Measurements from ENCODE around the gene PABPC1L. TPM values are rescaled to one million over a fixed set of nuclear protein-coding genes. Genes with fewer than 3 reads are reported as not detected.

PABPC1L gene
- total and polyA plus RNA-seq, 8 donors: 18.7 to 156 (median 28.1) TPM

DNA sequence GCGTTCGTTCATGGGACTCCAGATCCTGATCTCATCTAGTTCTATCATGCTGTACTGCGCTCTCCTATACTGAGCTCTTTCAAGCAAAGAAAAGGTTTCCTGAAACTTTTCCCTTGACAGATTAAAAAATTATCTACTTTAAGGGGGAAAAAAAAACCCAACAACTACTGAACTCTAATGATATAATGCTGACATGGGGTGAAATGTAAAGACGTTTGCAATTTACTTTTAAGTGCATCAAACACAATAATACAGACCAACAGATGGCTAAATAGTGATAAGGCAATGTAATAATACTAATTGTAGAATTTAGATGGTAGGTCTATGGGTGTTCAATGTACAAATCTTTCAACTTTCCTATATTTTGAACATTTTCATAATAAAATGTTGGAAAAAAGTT is 34.0 kb downstream of the PABPC1L start:
- H3K36me3 ChIP-seq: peaks cover 0 to 56% (median 9%) of the 10 kb centered on the region in 3 donors
- TF ChIP-seq, protein P1, sequence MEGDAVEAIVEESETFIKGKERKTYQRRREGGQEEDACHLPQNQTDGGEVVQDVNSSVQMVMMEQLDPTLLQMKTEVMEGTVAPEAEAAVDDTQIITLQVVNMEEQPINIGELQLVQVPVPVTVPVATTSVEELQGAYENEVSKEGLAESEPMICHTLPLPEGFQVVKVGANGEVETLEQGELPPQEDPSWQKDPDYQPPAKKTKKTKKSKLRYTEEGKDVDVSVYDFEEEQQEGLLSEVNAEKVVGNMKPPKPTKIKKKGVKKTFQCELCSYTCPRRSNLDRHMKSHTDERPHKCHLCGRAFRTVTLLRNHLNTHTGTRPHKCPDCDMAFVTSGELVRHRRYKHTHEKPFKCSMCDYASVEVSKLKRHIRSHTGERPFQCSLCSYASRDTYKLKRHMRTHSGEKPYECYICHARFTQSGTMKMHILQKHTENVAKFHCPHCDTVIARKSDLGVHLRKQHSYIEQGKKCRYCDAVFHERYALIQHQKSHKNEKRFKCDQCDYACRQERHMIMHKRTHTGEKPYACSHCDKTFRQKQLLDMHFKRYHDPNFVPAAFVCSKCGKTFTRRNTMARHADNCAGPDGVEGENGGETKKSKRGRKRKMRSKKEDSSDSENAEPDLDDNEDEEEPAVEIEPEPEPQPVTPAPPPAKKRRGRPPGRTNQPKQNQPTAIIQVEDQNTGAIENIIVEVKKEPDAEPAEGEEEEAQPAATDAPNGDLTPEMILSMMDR (IDR thresholded peaks at IDR 0.05): no peak
- 82 to 84% methylated on average over 4 of the region's 4 CpGs for whole genome bisulfite sequencing, 2 donors
- no peak overlapping the region for H3K4me3 ChIP-seq
- no peaks in the 10 kb centered on the region for H3K27me3 ChIP-seq
- no peaks in the 10 kb centered on the region for H3K9me3 ChIP-seq
- FAIRE-seq (no peak), ATAC-seq (no peak), DNase-seq (no peak)
- no peak overlapping the region for H3K27ac ChIP-seq
- H3K4me1 ChIP-seq: no peaks in the 10 kb centered on the region
- intact Hi-C loops (cut with DNase I): no loop called here

DNA sequence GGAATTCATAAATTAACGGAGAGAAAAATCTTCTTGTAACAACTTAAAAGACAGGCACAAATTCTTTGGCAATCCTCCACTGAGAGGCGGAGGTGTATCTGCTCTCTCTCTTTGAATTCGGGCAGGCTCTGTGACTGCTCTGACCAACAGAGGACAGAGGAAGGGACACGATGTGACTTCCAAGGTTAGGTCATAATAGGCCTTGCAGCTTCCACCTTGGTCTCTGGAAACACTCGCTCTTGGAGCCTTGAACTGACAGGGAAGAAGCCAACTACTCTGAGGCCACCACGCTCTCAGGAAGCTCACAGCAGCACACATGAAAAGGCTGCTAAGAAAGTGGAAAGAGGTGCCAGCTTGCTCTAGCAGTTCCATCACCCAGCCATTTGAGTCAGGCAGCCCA is 35.4 kb downstream of the PABPC1L start:
- H3K9me3 ChIP-seq: no peaks in the 10 kb centered on the region
- FAIRE-seq (no peak), DNase-seq (no peak), ATAC-seq (no peak)
- H3K27me3 ChIP-seq: no peaks in the 10 kb centered on the region
- H3K36me3 ChIP-seq: peaks cover 0 to 62% (median 9%) of the 10 kb centered on the region in 3 donors
- H3K4me1 ChIP-seq: no peaks in the 10 kb centered on the region
- no peak overlapping the region for H3K27ac ChIP-seq
- 83 to 84% methylated on average over 6 of the region's 6 CpGs for WGBS, 2 donors
- intact Hi-C loops (cut with DNase I): no loop called here
- no peak overlapping the region for H3K4me3 ChIP-seq
- TF ChIP-seq, protein P1 (IDR thresholded peaks at IDR 0.05): no peak

DNA sequence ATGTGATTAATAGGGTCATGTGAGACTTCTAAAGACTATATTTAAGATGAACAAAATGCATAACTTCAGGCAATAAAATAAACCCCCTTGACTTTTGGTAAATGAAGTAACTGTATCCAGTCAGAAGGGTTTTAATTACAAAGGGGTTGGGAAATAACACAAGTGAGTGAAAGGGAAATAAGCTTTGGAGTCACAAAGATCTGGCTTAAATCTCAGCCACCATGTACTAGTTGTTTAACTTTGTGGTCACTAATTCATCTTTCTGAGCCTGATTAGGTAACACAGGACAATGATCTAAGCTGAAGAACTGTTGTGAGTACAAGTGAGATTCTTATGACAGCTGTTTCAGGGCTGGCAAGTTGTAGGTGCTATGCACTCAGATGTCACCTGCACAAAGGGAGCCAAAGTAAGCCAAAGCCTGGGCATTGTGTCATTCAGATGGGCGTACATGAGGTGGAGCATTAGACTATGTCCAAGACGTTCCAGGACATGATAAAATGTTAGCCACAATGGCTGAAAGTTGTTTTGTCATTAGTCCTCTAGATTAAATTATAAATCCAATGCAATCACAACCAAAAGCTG is 36.5 kb downstream of the PABPC1L start:
- H3K36me3 ChIP-seq: peaks cover 0 to 64% (median 14%) of the 10 kb centered on the region in 3 donors
- no peak for FAIRE-seq

DNA sequence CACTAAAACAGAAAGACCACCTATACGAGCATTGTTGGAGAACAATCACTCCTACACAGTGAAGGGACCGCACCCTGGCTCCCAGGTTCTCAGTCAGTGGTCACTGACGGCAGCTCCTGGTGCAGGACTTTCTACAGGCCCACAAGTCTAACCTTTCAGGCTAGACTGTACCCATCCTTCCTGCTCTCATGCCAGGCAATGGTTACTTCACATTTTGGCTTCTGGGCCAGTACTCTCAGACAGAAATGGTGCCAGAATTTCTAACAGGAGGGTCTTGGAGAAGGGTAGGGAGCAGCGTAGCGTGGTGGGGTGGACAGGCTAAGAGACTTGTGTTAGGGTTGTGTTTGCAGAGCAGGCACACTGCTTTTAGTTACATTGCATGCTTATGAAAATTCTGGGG is 38.2 kb downstream of the PABPC1L start:
- H3K27ac ChIP-seq: no peak overlapping the region
- H3K27me3 ChIP-seq: no peaks in the 10 kb centered on the region
- FAIRE-seq (no peak), DNase-seq (no peak), ATAC-seq (no peak)
- intact Hi-C loops (cut with DNase I): no loop called here
- TF ChIP-seq, protein P1 (IDR thresholded peaks at IDR 0.05): no peak
- WGBS, 2 donors: 93 to 96% methylated on average over 5 of the region's 5 CpGs
- H3K4me1 ChIP-seq: no peaks in the 10 kb centered on the region
- peaks cover 0 to 59% (median 10%) of the 10 kb centered on the region in 3 donors for H3K36me3 ChIP-seq
- no peaks in the 10 kb centered on the region for H3K9me3 ChIP-seq
- H3K4me3 ChIP-seq: no peak overlapping the region

More for the DNA sequence above, 36.5 kb downstream of the PABPC1L start:
- 66 to 70% methylated on average over 2 of the region's 2 CpGs for WGBS, 2 donors
- no peaks in the 10 kb centered on the region for H3K27me3 ChIP-seq
- peak overlapping the region in 1 of 4 donors; percentile 47 for H3K27ac ChIP-seq
- H3K4me3 ChIP-seq: no peak overlapping the region
- H3K9me3 ChIP-seq: no peaks in the 10 kb centered on the region
- H3K4me1 ChIP-seq: no peaks in the 10 kb centered on the region
- intact Hi-C loops (cut with DNase I): no loop called here
- no peak for DNase-seq
- no peak for ATAC-seq
- TF ChIP-seq, protein P1 (IDR thresholded peaks at IDR 0.05): no peak

DNA sequence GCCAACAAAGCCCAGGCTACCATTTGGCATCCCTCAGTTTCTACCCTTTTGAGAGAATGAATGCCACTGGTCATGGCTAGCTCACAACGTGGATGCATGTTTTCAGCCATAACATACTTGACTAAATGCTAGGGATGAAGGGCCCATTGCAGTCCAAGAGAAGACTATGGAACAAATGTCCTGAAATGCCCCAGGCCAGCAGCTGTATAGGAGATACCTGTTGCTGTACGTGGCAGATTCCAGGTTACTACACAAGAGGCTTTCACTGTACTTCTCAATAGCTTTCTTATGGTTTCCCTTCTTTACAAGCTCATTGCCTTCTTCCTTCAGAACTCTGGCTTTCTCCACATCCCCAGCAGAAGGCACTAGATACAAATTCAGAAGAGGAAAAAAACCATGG is 38.7 kb downstream of the PABPC1L start:
- H3K4me1 ChIP-seq: no peaks in the 10 kb centered on the region
- H3K27ac ChIP-seq: no peak overlapping the region
- no peaks in the 10 kb centered on the region for H3K9me3 ChIP-seq
- no peak for FAIRE-seq
- TF ChIP-seq, protein P1 (IDR thresholded peaks at IDR 0.05): no peak
- no peak for ATAC-seq
- no peak overlapping the region for H3K4me3 ChIP-seq
- no peak for DNase-seq
- H3K36me3 ChIP-seq: peaks cover 0 to 55% (median 10%) of the 10 kb centered on the region in 3 donors
- intact Hi-C loops (cut with DNase I): no loop called here
- no peaks in the 10 kb centered on the region for H3K27me3 ChIP-seq
- WGBS, 2 donors: 80 to 85% methylated on average over 2 of the region's 2 CpGs

All from pancreas (tissue), 10 donors.